Stimulated activated CD4-positive, alpha-beta T cell treated with anti-CD3 and anti-CD28 coated beads, Interleukin-15, amount 100 ng/mL, for 1 hour (primary cell): ENCODE results near the gene IER5.
"Not testable (repeated sequence)": the region's sequence is repeated elsewhere in the genome, so short reads cannot be mapped to it uniquely, and the experiment has no call there.

Experiments
- DNase-seq, 2 donors: peaks; one replicate each; pipeline ENCODE4 v3.0.0-alpha.2; 2020; ENCODE audit warnings: low read depth in 1 of 2, low spot score in 1 of 2

The IER5 gene

DNA sequence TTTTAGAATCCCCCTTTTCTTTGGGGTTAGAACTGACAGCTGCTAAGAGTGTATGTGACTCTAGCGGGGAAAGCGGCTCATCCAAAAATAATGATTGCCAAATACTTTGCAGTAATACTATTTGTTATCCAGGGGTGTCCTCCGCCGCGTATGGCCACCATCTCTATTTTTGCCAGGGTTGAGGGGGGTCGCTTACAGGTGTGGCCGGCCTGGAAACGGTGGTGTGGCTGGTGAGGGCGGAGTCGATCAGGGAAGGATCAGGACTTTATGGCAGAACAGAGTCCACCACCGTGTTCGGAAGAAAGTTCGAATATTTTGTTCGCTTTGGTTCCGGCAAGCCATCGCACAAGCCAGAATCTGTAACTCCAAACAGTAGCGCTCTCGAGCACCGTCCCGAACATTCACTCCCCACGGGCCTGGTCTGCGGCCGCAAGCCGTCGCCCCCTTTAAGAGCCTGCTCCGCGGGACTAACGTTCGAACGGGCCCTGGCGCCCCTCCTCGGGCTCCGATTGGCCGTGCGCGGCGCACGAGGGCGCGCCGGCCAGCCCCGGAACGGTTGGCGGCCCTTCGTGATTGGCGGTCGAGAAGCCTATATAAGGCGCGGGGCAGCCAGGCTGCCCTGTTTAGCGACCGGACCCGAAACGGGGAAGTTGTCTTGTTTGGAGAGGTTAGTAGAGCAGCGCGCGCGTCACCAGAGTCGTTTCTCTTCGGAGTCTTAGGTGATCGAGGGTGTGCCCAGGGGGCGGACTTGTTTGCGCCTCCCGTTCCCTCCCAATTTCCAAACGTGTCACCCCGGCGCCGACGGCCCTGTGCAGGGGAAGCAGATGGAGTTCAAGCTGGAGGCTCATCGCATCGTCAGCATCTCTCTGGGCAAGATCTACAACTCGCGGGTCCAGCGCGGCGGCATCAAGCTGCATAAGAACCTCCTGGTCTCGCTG lies at the start of gene IER5:
IER5 (plus strand) TSS at position 622 of the 938 bp plus-strand sequence; CDS start at position 825, 203 bp downstream.
- peak; percentile 90 to 92 for DNase-seq

DNA sequence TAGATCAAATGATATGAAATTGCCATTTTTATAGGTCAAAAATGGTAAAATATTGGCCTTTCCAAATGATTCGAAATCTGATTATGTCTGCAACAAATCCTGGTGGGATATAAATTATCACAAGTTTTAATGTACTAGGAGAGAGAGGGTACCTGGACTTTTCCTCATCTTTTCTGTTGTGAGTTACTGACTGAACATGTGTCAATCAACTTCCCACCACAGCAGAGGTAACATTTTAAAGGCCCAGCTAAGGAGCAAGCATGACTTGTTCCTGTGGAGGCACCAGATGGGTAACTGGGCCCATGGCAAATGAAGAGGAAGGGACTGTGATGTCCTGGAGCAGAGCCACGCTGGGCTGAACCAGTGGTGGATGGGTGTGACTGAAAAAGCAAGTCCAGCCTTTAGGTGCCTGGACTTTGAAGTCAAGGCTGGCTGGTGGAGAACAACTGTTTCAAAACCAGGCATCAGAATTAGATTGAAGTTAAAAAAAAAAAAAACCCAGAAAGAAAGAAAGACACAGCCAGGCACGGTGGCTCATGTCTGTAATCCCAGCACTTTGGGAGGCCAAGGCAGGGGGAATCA lies 48.1 kb upstream of the IER5 start:
- DNase-seq, result no peak

DNA sequence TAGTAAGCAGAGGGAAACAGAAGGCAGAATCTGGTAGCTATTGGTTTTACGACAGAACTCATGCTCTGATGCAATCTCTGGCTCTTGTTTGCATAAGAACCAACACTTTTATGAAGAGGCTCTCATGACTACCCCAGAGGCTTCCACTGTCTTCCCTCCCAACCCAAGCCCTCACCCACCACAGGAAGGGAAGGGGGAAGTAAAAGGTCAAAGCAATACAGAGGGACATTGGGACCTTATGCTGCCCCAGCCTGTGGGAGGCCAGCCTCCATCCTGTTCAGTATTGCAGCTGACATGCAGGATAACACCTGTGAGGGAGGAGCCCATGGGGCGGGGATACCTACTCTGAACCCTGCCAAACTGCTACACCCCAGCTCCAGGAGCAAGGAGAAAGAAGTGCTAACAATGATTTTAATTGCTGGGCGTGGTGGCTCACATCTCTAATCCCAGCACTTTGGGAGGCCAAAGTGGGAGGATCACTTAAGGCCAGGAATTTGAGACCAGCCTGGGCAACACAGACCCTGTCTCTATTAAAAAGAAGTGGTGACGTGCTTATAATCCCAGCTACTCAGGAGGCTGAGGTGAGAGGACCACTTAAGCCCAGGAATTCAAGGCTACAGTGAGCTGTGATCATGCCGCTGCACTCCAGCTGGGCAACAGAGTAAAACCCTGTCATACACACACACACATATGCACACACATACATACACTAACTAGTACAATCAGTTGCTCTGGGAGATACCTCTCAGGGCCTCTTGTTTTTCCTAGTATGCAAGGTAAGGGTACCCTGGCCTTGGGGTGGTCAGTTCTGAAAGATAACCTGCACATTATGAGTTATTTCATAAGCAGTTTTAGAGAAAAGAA lies 45.2 kb upstream of the IER5 start:
- no peak for DNase-seq

DNA sequence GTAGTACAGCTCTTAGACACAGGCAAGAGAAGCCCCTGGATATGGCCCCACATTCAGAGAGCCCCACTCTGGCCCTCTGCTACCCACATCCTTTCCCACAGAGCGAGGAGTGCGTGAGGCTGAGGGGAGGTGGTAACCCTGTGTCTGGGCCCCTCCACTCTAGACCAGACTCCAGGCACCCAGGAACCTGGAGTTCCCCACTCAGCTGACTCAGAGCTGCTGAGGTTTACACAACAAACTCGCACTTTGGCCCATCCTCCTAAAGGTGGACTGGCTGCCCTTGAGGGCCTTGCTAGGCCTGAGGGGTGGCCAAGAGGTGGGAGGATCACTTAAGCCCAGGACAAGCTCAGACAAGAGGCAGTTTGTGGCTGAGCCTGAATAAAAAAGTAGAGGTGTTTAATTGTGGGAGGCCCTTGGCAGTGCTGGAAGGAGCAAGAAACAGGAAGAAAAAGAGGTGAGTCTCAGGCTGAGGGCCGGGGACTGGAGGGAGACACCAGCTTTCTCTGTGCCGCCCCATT lies 44.0 kb upstream of the IER5 start:
- no peak for DNase-seq

DNA sequence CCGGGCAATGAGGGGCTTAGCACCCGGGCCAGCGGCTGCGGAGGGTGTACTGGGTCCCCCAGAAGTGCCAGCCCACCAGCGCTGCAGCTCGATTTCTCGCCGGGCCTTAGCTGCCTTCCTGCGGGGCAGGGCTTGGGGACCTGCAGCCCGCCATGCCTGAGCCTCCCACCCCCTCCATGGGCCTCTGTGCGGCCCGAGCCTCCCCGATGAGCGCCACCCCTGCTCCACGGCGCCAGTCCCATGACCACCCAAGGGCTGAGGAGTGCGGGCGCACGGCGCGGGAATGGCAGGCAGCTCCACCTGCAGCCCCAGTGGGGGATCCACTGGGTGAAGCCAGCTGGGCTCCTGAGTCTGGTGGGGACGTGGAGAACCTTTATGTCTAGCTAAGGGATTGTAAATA lies 42.6 kb upstream of the IER5 start:
- DNase-seq, result not testable (repeated sequence)

DNA sequence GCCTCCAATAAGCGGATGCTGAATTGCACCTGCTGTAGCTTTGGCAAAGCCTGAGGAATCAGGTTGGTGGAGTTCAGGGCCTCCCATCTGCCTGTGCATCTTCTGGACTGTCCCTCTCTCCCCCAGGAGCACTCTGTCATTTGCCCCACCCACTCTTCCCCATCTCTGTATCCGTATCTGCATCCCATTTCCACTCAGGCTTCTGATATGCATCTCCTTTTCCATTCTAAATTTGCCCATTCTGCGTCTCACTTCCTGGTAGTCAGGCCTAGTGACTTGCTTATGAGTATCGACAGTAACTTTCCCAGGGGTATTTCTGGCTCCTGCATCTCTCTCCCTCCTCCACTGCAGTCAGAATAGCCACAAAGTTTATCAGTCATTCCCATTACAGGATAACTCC lies 39.1 kb upstream of the IER5 start:
- no peak for DNase-seq

DNA sequence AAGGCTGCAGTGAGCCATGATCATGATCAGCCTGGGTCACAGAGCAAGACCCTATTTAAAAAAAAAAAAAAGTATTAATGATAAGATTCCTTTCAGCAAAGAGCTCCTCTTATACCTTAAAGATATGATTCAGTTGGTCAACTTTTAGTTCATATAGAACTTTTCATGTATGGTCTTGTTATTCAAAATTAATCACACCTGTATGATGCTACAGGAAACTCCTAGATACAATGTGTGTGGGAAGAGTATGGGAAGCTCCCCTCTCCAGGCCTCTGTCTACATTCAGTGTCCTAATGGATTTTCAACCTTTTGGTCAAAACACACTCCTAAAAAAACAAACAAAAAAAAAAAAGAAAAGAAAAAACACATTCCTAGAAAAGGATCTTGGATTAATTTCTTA lies 37.6 kb upstream of the IER5 start:
- DNase-seq, result no peak

DNA sequence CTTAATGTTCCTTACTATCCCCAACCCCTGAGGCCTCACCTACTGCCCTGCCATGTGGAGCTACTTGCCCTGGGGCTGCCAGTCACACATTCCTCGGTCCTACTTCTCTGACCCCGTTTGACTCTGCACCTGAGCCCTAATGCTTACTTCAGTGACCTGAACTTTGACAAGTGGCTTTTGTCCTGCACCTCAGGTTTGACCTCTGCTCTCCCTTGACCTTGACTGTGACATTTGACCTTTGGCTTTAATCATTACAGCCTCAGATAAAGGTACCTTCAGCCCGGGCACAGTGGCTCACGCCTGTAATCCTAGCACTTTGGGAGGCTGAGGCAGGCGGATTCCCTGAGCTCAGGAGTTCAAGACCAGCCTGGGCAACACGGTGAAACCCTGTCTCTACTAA lies 31.9 kb upstream of the IER5 start:
- DNase-seq, result no peak

DNA sequence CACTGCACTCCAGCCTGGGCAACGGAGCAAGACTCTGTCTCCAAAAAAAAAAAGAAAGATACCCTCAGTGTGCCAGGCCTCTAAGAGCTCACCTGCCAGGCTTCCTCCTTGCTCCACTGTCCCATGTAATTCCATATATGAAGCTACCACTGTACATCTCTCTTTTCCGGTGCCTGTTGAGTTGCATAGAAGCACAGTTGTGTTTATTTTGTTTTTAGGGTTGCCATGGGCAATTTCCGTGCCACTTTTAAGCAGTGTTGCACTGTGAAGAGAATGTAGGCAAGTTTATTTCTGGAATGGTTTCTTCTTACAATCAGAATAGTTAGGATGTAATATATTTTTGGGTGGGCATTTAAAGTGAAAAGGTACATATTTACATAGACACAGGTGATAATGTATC lies 31.4 kb upstream of the IER5 start:
- no peak for DNase-seq

DNA sequence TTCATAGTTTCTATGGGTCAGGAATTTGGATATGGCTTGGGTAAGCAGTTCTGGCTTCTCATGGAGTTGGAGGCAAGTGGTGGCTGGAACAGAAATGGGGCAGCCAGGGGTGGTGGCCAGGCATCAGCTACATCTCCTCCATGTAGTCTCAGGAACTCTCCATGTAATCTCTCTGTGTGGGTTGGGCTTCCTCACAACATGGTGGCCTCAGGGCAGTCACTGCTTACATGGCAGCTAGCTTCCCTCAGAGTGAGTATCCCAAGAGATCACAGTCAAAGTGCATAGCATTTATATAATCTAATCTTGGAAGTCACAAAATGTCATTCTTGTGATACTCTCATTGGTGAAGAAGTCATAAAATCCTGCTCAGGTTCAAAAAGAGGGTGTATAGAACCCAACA lies 29.1 kb upstream of the IER5 start:
- no peak for DNase-seq

DNA sequence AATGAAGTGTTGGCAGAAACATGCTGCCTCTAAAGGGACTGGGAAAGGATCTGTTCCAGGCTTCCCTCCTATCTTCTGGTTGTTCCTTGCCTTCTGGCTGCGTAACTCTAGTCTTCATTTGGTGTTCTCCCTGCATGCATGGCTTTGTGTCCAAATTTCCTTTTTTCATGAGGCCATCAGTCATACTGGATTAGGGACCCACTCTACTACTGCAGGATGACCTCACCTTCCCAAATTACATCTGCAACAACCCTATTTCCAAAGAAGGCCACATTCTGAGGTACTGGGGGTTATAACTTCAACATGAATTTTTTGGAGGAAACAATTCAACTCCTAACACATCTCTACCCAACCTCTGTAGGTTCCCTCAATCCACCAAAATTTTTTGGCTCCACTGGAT lies 28.4 kb upstream of the IER5 start:
- no peak for DNase-seq

DNA sequence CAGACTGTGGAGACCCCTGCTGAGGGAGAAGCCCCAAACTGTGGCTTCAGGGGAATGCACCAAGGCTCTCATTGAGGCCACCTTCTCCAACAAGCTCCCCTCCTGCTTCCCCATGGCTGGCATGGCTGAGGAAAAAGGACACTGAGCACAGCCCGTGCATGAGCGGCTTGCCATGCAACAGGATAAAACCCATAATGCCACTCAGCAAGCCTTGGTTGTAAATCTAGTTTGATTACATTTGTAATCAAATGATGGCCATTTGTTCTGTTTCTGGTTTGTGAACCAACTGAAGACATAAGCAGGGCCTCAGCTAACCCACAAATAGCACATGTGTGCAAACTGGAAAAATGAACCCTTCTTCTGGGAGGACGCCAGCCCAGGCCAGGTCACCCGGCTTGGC lies 27.6 kb upstream of the IER5 start:
- not testable (repeated sequence) for DNase-seq

DNA sequence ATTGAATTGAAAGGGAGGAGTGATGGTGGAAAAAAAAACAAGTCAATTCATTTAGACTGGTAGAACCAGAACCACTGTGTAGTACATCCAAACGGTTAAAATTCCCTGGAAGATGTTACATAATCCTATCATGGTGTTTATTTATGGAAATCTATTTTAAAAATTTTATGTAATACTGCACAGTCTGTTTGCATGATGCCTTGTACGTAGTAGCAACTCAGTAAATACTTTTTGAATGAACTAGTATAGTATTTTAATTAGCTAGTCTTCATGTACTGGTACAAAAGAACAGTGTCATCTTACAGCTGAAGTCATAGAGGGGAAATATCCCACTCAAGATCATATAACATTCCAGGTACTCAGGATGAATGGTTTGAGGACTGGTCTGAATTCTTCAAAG lies 27.0 kb upstream of the IER5 start:
- no peak for DNase-seq

DNA sequence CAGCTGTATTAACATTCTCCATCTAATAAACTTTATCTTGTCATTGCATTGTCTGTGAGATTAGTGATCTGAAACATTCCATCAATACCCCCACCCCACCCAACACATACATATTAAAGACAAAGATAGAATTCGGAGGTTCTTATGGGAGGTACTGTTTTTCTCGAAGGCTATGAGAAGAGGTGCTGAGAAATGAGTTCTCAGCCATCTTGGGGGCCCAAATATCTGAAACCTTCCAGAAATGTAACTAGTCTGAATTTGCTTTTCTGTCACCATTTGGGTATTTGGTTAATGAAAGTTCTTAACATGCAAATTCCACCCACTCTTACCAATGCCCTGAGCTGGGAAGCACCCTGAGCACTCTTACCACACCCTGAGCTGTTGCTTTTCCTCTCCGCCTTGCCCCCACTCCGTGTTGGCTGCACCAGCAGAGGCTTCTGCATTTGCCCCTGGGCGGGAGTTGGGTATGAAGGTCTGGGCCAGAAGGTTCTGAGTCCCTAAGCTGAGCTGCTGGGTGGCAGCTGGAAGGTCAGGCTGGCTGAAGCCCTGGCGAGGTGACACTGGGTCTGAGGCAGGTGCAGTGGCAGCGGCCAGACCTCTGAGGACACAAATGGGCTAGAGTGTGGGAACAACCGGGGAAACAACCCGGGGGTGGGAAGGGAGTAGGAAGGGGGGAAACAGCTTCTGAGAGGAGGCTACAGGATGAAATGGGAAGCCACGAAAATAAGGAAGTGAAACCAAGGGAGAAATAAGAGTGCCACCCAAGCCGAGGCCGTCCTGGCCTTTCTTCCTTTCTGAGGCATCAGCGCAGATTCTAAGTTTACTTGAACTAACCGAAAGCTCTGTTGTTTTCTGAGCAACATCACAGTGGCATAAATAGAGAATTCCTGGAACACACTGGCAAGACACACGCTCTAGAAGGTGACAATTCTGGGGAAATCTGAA lies 26.3 kb upstream of the IER5 start:
- DNase-seq, result no peak

DNA sequence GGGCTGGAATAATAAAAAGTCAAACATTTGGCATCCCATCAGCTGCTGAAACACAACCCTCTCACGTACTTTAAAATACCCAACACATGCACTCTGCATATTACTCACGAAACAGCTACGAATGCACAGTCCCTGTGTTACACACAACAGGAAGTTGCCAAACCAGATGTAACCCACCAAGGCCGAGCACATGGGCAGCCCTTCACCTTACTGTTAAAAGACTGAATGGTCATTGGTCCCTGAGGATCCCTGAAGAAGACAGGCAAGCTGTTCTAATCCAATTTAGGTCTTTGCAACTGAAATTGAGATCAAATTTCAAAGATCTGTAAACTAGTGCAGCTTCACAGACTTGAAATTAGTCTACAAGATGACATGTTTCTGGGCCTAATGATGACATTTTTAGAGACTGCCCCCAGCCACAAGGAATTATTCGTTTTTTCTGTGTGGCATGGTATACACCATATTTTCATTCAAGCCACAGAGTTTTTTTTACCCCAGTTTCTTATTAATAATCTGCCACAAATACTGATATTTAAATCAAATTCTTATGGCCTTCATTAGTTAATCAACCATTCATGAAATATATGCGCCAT lies 25.6 kb upstream of the IER5 start:
- DNase-seq, result no peak

DNA sequence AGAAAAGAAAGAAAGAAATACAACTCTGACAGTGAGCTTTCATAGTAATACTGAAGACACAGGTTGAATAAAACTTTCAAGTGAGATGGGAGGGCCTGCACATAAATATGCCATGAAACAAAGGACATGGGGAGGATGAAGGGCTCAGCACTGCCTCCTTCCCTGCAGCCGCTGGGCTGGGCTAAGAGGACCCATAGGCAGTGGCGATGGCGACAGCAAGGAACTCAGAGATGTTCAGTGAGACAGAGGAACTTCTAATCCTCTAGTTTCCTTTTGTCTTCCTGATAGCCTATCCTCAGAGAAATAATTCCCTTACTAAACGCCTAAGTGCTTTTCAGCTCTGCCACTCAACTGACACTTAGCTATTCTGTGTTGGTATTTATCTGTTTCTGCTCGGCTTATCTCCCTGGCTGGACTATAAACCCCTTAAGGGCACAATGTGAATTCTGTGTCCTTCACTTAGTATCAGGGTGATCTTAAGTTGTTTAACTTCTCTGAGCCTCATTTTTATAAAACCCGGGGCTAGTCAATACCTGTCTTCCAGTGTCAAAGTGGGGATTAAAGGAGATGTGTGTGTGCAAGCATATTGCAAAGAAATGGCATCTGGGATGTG lies 24.4 kb upstream of the IER5 start:
- no peak for DNase-seq

DNA sequence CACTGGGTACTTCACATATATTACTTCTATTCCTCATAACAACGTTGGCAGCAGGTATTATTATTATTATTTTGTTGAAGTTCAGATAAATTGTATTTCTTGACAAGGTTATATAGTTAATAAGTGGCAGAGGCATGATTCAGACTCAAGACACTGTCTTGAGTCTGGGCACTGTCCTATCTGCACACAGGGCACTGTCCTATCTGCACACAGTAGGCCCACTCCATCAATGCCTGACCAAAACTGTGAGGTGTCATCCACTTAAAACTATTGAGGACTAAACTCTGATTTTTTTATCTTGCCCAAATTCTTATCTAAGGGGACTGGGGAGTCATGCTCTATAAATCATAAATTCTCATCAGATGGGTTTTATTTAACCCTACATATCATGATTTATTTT lies 23.8 kb upstream of the IER5 start:
- no peak for DNase-seq

DNA sequence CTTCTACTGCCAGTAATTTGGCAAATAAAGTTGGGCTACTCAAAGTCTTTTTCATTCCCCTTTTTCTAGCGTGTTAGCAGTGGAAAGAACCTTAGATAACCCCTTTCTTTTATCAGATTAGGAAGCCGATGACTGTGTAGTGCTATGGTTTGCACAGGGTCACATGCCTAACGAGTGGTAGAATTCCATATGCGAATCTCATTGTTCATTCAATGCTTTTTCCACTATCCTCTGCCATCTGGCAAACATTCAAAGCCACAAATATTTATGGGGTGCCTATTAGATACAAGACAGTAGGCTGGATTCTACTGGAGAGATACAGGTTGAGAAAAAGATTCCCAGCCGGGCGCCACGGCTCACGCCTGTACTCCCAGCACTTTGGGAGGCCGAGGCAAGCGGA lies 14.9 kb upstream of the IER5 start:
- no peak for DNase-seq

DNA sequence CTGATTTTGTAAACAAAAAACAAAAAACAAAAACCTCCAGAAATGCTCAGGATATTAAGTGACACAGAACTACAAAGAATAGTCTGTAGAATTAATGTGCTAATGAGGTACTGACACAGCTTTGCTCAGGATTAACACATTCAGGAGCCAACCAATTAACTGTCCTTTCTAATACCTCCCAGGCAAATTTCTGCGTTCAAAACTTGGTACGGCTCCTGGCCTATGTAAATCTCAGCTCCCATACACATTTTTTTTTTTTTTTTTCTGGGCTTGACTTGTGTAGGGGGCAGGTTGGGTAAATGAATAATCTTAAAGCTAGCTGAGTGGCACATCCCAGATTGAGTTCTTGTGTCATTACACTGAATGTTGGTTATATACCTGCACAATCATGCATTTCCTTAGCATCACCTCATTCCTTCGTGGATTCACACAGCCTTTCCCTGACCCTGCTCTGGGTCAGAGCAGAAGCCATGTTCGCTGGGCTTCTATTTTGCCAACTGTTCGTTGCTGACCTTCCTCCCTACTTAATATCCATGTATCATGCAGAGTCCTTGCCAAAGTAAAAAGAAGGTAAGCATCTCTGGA lies 12.6 kb upstream of the IER5 start:
- no peak for DNase-seq
